ENCODE data around the gene HMGB2.

Gene HMGB2

DNA sequence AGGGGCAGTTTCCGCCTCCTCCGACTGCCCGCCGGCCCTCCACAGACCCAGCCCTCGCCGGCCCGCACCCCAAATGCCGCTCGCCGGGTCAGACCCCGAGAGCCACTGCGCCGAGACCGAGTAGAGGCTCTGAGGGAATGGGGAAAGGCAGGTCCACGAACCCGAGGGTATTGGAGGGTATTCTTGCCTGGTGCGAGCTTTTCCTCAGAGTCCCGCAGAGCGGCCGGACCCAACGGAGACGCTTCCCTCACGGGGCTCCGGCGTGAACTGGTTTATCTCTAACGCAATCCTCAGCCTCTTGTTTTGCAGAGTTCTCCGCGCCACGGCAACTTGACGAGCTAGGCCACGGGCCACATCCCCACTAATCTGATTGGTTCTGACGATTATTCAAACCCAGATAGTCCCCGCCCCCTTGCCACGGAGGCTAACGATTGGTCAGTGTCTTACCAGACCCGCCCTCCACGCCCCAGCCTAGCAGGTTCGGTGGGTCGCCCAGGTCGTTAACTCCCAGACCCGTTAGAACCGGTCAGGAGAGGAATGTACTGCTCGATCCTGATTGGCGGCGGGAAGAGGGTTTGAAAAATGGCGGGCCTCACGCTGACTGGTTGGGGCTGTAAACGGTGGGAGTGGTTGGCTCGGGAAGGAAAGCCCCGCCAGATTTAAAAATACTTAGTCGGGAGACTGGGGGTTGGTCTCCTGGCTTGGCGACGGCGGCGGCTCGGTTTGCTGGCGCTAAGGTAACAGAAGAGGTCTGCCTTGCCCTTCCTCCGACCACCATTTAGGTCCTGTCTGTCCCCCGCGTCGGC, at the start of gene HMGB2:
HMGB2 (minus strand) TSS at position 274 of the 806 bp plus-strand sequence. CDS start 709 bp downstream, outside the sequence.
- DNase-seq = peak; percentile 100

DNA sequence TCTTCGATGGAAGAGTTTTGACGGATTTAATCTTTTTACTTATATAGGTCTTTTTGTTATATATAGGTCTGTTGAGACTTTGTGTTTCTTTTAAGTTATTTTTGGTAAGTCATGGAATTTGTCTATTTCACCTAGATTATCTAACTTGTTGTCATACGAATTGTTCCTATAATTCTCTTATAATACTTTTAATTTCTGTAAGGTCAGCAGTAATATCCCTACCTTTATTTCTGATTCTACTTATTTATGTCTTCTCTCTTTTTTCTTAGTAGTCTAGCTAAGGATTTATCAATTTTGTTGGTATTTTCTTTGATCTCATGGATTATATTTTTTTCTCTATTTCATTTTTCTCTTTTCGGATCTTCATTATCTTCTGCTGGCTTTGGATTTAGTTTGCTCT, 48.2 kb upstream of the HMGB2 start:
- DNase-seq = no peak

DNA sequence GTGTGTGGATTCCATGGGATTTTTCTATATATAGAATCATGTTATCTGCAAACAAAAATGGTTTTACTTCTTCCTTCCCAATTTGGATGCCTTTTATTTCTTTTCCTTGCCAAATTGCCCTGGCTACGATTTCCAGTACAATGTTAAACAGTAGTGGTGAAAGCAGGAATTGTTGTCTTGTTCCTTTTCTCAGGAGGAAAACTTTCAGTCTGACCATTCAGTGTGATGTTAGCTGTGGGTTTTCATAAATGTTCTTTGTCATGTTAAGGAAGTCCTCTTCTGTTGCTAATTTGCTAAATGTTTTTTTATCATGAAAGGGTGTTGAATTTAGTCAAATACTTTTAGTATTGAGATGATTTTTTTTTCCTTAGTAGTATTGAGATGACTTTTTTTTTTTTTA, 47.5 kb upstream of the HMGB2 start:
- no peak for DNase-seq

DNA sequence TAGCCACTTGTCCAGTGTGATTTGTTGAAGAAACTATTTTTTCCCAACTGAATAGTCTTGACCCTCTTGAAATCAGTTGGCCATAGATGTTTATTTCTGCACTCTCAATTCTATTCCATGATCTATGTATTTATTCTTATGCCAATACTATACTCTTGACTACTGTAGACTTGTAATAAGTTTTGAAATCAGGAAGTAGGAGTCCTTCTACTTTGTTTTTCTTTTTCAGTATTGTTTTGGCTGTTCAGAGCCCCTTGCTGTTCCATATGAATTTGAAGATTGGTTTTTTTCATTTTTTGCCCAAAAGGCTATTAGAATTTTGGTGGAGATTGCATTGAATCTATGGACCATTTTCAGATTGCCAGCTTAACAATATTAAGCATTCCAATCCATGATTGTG, 46.8 kb upstream of the HMGB2 start:
- no peak for DNase-seq

DNA sequence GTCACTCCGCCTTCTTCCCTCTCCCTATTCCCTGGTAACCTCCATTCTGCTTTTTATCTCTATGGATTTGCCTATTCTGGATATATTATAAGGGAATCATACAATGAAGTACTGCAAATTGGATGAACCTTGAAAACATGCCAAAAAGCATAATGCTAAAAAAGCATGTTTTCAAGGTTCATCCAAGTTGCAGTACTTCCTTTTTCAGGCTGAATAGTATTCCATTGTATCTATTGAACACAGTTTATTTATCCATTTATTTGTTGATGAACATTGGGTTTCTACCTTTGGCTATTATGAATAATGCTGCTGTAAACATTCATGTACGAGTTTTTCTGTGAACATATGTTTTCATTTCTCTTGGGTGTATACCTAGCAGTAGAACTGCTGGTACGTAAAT, 45.8 kb upstream of the HMGB2 start:
- no peak for DNase-seq

DNA sequence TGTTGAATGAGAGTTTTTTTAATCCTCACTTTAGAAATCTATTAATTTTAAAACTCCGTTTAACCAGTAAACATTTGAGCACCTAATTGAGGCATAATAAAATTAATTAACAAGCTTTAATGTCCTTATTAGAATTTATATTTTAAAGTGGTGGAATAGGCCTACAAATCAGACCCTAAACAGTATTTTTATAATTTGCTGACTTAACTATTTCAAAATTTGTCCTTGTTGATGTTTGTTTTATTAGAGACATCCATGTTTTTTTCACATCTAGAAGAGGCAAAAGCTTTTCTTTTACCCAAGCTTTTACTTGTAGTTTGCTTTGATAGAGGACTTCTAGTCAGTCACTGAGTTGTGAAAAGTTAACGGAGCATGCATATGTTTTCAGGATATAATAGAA, 40.4 kb upstream of the HMGB2 start:
- DNase-seq = no peak

DNA sequence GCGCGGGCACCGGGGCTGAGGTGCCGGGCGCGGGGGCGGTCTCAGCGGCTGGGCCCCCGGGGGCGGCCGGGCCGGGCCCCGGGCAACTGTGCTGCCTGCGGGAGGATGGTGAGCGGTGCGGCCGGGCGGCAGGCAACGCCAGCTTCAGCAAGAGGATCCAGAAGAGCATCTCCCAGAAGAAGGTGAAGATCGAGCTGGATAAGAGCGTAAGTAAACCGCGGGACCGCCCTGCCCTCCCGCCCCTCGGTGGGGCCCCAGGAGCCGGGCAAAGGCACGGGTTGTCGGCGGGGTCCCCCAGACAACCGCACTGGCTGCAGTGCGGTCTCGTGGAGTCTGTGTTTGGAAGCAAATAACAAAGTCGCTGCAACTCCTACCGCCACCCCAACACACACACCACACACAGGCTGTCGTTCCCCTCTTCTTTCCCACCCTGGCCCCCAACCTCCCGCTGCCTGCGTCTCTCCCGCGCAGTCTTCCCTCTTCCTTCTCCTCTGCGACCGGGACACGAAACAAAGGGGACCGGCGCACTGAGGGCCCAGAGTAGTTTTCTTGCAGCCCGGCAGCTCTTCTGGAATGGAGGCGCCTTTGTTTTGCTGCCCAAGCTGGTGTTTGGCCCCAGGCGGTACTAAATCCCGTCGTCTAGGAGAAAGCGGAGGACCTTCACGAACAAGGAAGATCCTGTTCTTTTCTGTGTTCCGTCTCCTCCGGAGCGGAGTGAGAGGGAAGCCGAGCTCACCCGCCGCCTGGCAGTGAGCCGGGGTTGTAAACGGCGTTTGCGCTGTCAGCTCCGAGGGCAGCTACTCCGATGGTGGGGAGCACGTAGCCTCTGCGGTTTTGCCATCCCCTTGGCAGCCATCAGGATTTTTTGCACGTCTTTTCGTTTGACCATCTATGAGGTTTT, 37.4 kb upstream of the HMGB2 start:
- peak; percentile 88 for DNase-seq

DNA sequence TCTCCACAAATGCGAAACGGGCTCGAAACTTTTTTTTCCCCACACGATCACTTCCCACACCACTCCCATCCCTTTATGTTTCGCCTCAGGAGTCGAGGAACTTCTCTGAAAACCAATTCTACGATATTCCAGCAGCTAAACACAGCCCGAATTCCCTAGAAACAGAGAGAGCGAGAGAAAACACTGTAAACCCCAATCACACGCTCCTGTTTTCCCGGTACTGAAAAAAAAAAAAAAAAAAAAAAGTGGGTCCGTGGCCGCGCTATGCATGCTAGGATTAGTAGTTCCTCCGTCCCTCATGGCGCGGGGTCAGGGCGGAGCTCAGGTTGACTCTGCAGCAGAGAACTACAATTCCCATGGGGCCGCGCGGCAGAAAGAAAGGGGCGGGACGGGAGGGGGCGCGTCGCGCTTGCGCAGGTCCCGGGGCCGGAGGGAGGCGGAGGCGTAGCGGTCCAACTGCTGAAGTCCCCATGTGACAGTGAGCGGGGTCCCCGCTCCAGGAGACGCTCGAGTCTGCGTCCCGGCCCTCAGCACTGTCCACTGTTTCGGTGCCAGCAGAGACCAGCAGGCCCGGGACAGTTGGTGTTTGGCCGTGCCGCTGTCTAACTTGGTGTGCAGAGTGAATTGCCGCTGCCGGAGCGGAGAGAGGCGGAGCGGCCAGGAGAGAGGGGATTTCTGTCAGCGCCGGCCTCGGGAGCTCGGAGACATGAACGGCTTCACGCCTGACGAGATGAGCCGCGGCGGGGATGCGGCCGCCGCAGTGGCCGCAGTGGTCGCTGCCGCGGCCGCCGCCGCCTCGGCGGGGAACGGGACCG, 36.5 kb upstream of the HMGB2 start, which contains the start of gene SAP30:
SAP30 (plus strand) TSS at position 478 of the 815 bp plus-strand sequence; CDS start at position 707, 229 bp downstream.
- DNase-seq = peak; percentile 100

DNA sequence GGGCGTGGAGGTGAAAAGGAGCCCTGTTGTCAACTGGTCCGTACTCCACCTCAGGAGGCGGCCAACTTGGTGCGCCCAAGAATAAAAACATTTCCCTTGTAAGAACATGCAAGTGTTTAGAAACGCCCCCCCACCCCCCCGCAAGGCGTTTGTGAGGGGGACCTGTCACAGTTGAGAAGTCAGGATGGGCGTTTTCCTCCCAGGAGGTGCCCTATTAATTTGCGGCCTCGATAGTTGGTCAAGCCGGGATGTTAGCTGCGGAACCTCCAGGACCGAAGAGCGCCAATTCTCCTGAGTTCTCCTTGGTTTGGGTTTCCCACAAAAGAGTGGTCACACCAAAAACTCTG, 35.9 kb upstream of the HMGB2 start:
- DNase-seq = peak; percentile 83

DNA sequence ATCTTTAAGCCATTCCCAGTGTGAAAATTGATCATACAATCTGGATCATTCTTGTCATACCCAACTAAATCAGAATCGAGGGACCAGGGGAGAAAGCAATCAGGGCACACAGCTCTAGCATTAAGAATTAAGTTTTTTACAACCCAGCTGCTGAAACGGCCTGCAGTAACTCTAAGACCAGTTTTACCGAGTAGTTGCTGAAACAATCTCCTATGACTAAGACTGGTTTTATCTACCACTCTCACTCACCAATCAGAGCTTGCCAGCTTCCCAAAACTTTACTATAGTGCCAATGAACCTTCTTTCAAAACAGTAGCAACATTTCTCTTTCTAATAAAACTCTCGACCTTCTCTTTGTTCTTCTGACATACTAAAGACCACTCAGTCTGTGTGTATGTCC, 33.8 kb upstream of the HMGB2 start:
- no peak for DNase-seq

DNA sequence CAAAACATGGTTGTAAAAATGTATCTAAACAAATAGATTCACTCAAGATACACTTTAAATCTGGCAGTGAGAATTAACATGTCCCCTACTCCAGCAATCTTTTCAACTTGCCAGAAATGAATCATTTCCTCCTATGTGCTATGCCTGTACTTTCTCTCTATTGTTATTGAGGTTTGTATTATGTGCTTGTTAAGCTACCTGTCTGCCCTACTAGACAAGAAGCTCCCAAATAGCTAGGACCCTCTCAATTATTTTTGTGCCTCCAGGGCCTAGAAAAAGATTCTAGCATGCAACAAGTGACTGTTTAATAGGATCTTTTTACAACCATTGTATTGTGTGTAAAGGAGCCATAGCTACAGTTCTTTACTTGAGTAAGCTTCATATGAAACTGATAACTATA, 33.1 kb upstream of the HMGB2 start:
- DNase-seq = no peak

DNA sequence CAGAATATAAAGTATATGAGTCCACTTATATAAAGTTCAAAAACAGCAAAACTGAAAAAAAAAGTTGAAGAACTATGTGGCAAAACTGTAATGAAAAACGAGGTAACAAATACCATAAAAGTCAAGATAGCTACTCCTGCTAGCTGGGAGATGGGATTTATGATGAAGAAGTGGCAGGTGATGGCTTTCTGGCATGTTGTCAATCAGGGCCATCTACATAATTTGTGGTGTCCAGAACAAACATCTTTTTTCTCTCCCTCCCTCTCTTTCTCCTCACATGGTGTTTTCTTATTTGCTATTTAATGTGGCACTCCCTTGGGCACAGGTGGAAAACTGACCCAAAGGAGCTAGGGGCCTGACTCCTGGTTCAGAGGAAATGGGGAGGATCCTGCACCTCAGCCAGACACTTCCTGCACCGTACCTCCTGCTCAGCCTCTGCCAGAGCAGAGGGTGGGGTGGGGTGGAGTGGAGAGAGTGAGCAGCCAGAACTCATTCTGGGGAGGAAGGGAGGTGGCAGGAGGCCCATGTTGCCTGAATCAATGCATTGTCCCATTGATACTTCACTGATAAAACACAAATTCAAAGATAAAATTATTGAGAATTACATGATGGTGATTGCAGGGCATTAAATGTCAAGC, 31.3 kb upstream of the HMGB2 start:
- DNase-seq = no peak

DNA sequence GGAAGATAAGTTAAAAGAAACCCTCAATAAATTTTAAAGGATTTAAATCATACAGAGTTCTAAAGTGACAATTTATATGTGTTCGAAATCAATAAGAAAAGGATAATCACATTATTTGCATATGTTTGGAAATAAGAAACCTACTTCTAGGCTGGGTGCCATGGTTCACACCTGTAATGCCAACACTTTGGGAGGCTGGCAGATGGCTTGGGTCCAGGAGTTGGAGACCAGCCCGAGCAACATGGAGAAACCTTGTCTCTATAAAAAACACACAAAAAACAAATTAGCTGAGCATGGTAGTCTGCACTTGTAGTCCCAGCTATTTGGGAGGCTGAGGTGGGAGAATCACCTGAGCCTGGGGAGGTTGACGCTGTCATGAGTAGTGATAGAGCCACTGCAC, 28.5 kb upstream of the HMGB2 start:
- no peak for DNase-seq

DNA sequence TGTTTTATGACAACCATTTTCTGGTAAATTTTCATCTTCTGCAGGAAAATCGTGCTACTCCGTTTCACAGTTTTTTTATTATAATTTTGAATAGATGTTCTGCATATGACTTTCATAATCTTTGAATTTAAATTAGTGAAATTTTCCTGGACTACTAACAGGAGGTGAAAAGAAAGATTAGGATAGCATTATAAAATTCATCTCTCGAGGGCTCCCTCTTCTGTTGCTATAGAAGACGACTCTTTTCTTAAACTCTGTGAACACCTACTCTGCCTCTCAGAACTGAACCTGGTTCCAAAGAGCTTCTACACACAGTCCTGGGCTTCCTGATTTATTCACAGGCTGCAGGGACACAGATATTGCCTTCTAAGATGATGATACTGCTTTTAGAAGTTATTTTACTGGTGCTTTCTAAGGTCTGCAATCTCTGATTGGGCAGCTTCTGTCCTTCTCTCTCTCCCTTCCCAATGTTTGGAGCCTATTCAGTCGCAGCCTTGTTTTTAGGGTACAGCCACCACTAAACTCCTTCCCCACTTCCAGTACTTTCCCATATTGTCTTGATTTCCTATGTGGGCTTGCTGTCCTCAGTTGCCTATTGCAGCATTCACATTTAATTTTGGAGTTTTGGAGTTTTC, 26.5 kb upstream of the HMGB2 start:
- no peak for DNase-seq

DNA sequence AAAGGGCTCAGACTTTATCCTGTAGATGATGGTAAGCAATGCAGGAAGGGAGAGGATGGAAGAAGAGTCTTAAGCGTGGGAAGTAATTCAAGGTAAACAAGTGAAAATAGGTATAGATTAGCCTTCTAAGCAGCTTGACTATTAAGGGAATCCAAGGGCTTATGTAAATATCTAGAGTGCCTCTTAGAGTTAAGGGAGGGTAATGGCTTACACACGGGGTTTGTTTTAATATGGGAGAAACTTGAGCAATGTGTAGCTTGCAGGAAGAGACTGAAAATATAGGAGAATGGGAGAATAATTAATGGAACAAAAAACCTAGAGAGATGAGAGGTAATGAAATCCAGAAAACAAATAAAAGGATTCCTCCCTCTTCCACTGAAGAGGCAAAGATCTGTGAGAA, 23.8 kb upstream of the HMGB2 start:
- DNase-seq = no peak

DNA sequence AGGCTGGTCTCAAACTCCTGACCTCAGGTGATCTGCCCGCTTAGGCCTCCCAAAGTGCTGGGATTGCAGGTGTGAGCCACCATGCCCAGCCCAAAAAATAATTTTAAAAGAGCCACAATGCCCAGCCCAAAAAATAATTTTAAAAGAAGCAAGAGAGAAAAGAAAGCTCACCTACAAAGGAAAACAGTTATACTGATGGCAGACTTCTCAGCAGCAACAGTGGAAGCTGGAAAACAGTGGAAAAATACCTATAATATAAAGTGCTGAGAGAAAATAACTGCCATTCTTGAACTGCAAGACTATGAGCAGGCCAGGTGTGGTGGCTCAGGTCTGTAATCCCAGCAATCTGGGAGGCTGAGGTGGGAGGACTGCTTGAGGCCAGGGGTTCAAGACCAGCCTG, 13.3 kb upstream of the HMGB2 start:
- no peak for DNase-seq

DNA sequence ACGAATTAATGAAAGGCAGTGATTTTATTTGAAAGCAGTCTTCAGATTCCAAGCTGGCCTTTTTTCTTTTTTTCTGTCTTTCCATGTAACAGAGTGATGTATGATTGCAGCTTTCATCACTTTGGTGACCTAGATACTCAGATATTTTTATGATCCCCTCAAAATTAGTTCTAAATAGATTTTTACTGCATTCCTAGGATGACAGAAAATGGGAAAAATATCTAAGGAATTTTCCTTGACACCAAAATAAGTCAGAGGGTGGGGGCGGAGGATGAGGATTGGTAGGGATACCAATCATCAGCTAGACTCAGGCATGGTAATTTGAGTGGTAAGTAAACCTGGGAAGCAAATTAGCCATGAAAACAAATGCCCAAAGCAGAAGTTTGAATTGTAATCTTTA, 11.9 kb upstream of the HMGB2 start:
- no peak for DNase-seq

DNA sequence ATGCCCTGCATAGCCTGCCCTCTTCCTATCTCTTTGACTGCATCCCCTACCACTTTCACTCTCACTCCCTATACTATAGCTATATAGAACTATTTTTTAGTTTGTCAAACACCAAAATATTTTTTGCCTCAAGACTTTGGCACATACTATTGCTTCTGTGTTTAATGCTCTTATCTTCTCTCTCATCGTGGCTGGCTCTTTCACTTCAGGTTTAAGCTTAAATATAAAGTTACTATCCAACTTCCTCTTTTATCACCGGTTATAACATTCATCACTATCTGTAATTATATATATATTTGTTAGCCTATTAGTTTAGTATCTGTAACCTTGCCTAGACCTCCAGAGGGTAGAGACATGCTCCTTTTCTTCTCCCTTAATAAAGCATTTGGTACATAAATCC, 11.5 kb upstream of the HMGB2 start:
- DNase-seq = no peak

DNA sequence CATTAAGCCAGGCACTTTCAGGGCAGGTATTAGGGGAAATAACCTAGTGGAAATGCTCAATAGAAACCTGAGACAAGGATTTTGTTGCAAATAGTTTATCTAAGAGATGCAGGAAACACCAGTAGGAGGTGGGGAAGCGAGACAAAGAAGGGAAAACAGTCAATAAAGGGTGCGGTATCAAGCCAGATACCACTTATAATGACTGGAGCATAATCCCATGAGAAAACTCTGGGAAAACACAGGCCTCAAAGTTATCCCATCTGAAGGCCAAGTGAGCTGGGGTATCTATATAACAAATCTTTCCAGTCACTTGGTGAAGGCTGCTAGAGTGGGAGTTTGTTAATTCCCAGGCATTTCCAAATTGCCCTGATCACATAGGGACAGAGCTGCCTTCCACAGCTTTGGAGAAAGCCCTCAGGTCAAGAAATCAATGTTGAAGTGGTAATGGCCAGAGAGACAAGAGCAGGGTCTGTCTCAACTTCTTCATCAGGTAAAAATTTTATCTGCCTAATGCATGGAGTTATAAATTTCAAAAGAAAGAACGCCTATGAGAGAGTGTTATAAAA, 9.8 kb upstream of the HMGB2 start:
- no peak for DNase-seq

DNA sequence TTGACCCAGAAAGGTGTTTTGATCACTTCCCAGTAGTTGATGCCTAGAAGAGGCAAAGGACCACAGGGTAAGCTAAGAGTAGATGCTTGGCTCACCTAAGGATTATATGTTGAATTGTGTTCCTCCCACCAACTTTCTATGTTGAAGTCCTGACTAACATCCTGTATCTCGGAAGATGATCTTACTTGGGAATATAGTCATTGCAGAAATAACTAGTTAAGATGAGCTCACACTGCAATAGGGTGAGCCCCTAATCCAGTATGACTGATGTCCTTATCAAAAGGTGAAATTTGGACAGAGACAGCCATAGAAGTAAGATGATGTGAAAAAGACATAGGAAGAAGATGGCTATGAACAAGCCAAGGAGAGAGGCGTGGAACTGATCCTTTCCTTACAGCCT, 3.3 kb upstream of the HMGB2 start:
- DNase-seq = no peak

DNA sequence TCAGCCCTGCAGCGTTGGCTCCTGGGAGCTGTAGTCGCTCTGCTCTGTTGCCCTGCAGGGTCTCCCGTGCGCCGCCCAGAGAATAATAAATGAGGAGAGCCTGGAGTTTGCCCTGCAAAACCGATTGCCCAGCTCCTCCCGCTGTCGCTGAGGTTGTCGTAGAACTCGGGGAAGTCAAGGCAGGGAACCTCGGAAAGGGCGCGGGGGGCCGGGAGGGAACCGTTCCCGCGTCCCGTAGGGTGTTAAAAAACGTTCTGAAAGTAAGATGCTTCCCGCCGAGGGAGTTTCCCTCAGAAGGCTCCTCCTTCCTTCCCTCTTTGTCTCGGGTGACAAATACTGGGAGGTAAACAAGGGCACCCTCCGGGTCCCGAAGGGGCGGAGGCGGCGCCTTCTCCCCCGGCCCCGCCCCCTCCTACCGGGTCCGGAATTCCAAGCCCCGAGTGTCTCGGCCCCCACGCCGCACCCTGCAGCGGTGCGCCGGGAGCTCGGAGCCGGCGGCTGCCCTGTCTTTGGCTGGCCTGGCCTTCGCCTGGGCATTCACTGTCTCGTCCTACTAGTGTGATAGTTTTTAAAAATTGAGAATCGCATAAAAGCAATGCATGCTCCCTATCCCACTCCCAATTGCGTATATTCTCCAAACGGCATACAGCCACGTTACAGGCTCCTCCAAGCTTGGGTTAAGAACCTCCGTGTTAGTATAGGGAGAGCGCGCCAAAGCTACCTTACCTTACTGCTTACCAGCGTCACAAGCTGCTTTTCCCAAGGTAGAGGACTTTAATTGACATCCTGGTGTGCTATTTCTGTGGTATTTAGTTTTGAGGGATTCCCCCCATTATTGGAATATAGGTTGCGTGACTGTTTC, 964 bp upstream of the HMGB2 start:
- DNase-seq = peak; percentile 83
